SKM-1 treated with dmso at 0.1 percent for 144 hours (cell line): ENCODE measurements around the gene CNGA1.

ENCODE experiments used
- DNase-seq: peaks from one replicate; lab custom pipeline; 2025; ENCODE audit not compliant: unreplicated experiment; lab: John Stamatoyannopoulos, UW

Gene CNGA1

DNA sequence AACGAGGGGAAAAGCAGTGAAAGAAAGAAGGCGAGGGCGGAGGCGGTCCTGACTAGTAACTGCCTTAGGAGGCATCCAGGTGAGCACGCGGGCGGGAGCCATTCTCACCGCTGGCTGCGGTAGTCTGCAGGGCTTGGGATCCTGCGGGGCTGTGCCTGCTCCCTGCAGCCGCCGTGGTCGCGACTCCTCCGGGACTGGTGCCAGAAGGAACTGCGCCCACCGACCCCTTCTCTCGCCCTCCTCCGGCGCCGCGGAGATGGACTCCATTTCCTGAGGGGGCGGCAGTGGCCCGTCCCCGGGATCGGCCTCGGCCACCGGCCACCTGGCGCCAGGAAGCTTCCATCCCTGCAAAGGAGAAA is 102.6 kb downstream of the CNGA1 start:
- DNase-seq = no peak

- DNase-seq = no peak
Observed at GRCh38 chr4:47913330-47913729, 103.2 kb downstream of the CNGA1 start.

- no peak for DNase-seq
Observed at GRCh38 chr4:47907089-47907646, 109.3 kb downstream of the CNGA1 start.

DNA sequence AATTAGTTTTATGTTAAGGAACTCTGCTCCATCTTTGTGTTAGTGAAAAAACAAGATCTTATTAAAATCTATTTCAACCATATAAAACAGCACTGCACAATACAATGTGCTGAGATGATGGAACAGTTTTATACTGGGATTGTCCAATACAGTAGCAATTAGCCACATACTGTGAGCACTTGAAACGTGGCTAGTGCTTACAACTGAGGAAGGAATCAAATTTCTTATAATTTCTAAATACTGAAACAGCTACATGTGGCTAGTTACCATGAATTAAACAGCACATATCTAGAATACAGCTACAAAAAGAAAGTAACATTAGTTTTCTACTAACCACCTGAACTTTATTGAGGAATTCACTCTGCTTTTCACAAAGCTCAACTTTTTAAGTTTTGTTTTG is 116.8 kb downstream of the CNGA1 start:
- no peak for DNase-seq

- DNase-seq = no peak
Observed at GRCh38 chr4:47891928-47892327, 124.6 kb downstream of the CNGA1 start.
